HCT116 (cell line): ENCODE data around the gene JAK1. TPM values are rescaled to one million over a fixed set of nuclear protein-coding genes. Genes with fewer than 3 reads are reported as not detected.

Source experiments
- ATAC-seq: fragments of 200-7000 bp; cut with Tn5 transposase; 2 replicates; pipeline ENCODE4 v1.9.1; 2020; ENCODE audit warnings: mild to moderate bottlenecking, moderate library complexity
- BruUV-seq: library from RNA; stranded (reverse); fragments of 400-500 nt; replicated peaks from 2 replicates; lab custom pipeline; 2021; lab: Mats Ljungman, UMichigan
- CTCF ChIA-PET: fragments of 300-600 bp; sonication (Branson Sonifier 250); formaldehyde crosslinking; loops from one replicate; lab custom pipeline; 2021; ENCODE audit warnings: antibody characterized with exemption; lab: Charles Lee
- POLR2A ChIA-PET: fragments of 300-600, 350-600 bp; sonication (Branson Sonifier 250); formaldehyde crosslinking; loops from one replicate; lab custom pipeline; 2021; ENCODE audit warnings: antibody characterized with exemption; lab: Charles Lee
- RAD21 ChIA-PET, 2 experiments: fragments of 300-600 bp; sonication (Branson Sonifier 250); formaldehyde crosslinking; loops; one replicate each; lab custom pipeline; 2023; ENCODE audit warnings: low total read pairs in 2 of 2; ENCODE audit not compliant: uncharacterized antibody in 2 of 2, unreplicated experiment in 2 of 2, low non-redundant PET in 1 of 2; lab: Charles Lee
- DNase-seq: peaks from one replicate; pipeline ENCODE4 v3.0.0-alpha.2; 2010; ENCODE audit warnings: low read depth, low spot score
- H2AFZ ChIP-seq: fragments of 200-600 bp; shearing (Covaris generic), sonication (generic); 2 replicates; pipeline ENCODE4 v1.6.1; 2017; ENCODE audit warnings: low read depth, mixed run types, mixed read lengths, antibody characterized with exemption, low read length; ENCODE audit not compliant: poor library complexity, severe bottlenecking
- H3K27ac ChIP-seq: 2 replicates; pipeline ENCODE4 v1.5.1; 2012; ENCODE audit warnings: low read depth, low read length
- H3K27me3 ChIP-seq: fragments of 200-600 bp; sonication (generic); 2 replicates; pipeline ENCODE4 v1.6.1; 2016; ENCODE audit warnings: mixed run types, low read length, mixed read lengths; ENCODE audit not compliant: insufficient read depth
- H3K36me3 ChIP-seq, 2 experiments: fragments of 200-500 bp in 1 of 2; fragments of 200-600 bp in 1 of 2; sonication (Bioruptor generic) in 1 of 2; sonication (generic) in 1 of 2; 2 replicates each; pipeline versions ENCODE4 v1.5.1 to v1.6.1; 2014 to 2016; ENCODE audit warnings: low read length in 2 of 2, inconsistent platforms in 1 of 2, mixed read lengths in 1 of 2, mixed run types in 1 of 2; ENCODE audit not compliant: insufficient read depth in 2 of 2, control insufficient read depth in 1 of 2
- H3K4me1 ChIP-seq, 2 experiments: fragments of 200-600 bp in 1 of 2; sonication (generic) in 1 of 2; 2 replicates each; pipeline versions ENCODE4 v1.5.1 to v1.6.1; 2012 to 2017; ENCODE audit warnings: low read length in 2 of 2, inconsistent platforms in 1 of 2, mild to moderate bottlenecking in 1 of 2, mixed read lengths in 1 of 2, mixed run types in 1 of 2, moderate library complexity in 1 of 2; ENCODE audit not compliant: insufficient read depth in 2 of 2, control insufficient read depth in 1 of 2
- H3K4me2 ChIP-seq: fragments of 200-600 bp; sonication (generic); 2 replicates; pipeline ENCODE4 v1.6.1; 2017; ENCODE audit warnings: mixed run types, low read length, mixed read lengths
- H3K4me3 ChIP-seq, 2 experiments: fragments of 200-600 bp in 1 of 2; sonication (generic) in 1 of 2; replicated peaks in 1 of 2; 2 replicates each; pipeline ENCODE4 v1.5.1; 2011 to 2016; ENCODE audit warnings: low read length in 2 of 2, control low read depth in 1 of 2, low read depth in 1 of 2, mild to moderate bottlenecking in 1 of 2, mixed read lengths in 1 of 2, mixed run types in 1 of 2
- H3K79me2 ChIP-seq: fragments of 200-600 bp; sonication (generic); 2 replicates; pipeline ENCODE4 v1.6.1; 2017; ENCODE audit warnings: mild to moderate bottlenecking, mixed run types, low read length, moderate library complexity, mixed read lengths; ENCODE audit not compliant: insufficient read depth
- H3K9ac ChIP-seq: fragments of 200-600 bp; sonication (generic); 2 replicates; pipeline ENCODE4 v1.6.1; 2016; ENCODE audit warnings: low read length, mixed read lengths
- H3K9me2 ChIP-seq: fragments of 200-600 bp; sonication (generic), shearing (Covaris generic); 2 replicates; pipeline ENCODE4 v1.6.1; 2017; ENCODE audit warnings: mixed run types, mild to moderate bottlenecking, moderate library complexity; ENCODE audit not compliant: insufficient read depth
- H3K9me3 ChIP-seq, 2 experiments: fragments of 200-500 bp in 1 of 2; fragments of 200-600 bp in 1 of 2; sonication (Bioruptor generic) in 1 of 2; sonication (generic) in 1 of 2; 2 replicates each; pipeline ENCODE4 v1.6.1; 2014 to 2017; ENCODE audit warnings: low read length in 2 of 2, mixed read lengths in 2 of 2, inconsistent platforms in 1 of 2, low read depth in 1 of 2, mild to moderate bottlenecking in 1 of 2, mixed run types in 1 of 2, moderate library complexity in 1 of 2; ENCODE audit not compliant: control insufficient read depth in 1 of 2, insufficient read depth in 1 of 2
- H4K20me1 ChIP-seq: fragments of 200-600 bp; sonication (generic), shearing (Covaris generic); 2 replicates; pipeline ENCODE4 v1.6.1; 2017; ENCODE audit warnings: mixed run types, mild to moderate bottlenecking, moderate library complexity; ENCODE audit not compliant: insufficient read depth
- EZH2phosphoT487 ChIP-seq: fragments of 200-600 bp; IDR thresholded peaks from 2 replicates; pipeline ENCODE4 v1.6.1; 2018; ENCODE audit warnings: antibody characterized with exemption, borderline replicate concordance
- POLR2A ChIP-seq: IDR thresholded peaks from 2 replicates; pipeline ENCODE4 v1.7.0; 2011; ENCODE audit warnings: borderline replicate concordance; ENCODE audit not compliant: insufficient read depth, insufficient read length; ENCODE audit errors: extremely low read depth
- RAD21 ChIP-seq: IDR thresholded peaks from 2 replicates; pipeline ENCODE4 v1.6.1; 2012; ENCODE audit warnings: low read depth, mild to moderate bottlenecking
- intact Hi-C: fragments of 100-400 bp; cut with micrococcal nuclease; formaldehyde crosslinking; loops from 2 replicates; pipeline ENCODE4 v1.10.0; 2022
- total RNA-seq: library from RNA; stranded (reverse); gene quantifications from one replicate; pipeline ENCODE4 v1.2.1, GENCODE V29; 2021; ENCODE audit not compliant: unreplicated experiment
- TF ChIP-seq, protein P1 (sequence below), 3 experiments: fragments of 200-600 bp in 1 of 3; sonication (generic) in 1 of 3; IDR thresholded peaks in 2 of 3; conservative IDR thresholded peaks in 1 of 3; 2 replicates each; pipeline ENCODE4 v1.5.1; 2012 to 2017; ENCODE audit warnings: low read depth in 2 of 3, low read length in 2 of 3, antibody characterized with exemption in 1 of 3, borderline replicate concordance in 1 of 3, control low read depth in 1 of 3, mild to moderate bottlenecking in 1 of 3, mixed read lengths in 1 of 3, mixed run types in 1 of 3, moderate library complexity in 1 of 3; ENCODE audit not compliant: insufficient read depth in 1 of 3
- TF ChIP-seq, protein P2 (sequence below): IDR thresholded peaks from 2 replicates; pipeline ENCODE4 v1.6.1; 2012

Gene JAK1
- total RNA-seq, 1 experiment from 2014 or later, result 53.2 TPM

DNA sequence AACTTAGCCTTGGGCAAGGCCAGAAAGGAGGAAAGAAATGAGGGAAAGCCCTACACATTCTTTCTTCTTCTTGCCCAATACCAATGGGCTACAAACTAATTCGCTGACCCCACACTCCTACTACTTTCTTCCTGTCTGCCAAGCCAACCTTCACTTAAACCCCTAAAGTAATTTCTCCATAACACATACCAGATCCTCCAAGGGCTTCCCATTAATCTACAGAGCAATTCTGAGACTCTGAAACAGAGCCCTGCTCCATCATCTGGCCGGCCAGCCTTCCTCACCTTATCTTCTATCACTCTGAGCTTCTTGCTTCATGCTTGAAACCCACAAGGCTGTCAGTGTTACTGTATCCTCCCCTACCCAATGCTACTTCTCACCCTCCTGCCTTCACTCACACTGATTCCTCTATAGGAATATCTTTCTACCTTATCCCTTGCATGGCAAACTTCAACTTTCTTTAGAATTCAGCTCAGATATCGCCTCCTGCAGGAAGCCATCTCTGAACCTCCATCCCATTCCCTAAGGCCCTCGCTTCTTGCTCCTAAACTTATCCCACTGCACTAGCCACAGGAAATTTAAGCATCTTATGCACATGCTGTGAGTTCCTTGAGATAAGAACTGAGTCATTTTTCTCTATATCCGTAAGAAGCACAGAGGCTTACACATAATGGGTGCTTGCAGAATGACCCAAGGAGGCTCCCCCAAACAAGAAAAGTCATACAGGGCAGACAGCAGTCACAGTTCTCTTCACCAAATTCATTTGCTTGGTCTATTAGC lies 81.9 kb downstream of the JAK1 start:
- ATAC-seq (no peak), DNase-seq (no peak)
- H3K9ac ChIP-seq, result no peak overlapping the region
- ChIA-PET CTCF (no interaction called here), RAD21 (no interaction called here), POLR2A (no interaction called here)
- H3K79me2 ChIP-seq, result no peaks in the 10 kb centered on the region
- H4K20me1 ChIP-seq, result no peaks in the 10 kb centered on the region
- BruUV-seq, result no TSS peak
- H3K9me2 ChIP-seq, result no peaks in the 10 kb centered on the region
- intact Hi-C loops, result no loop called here
- H2AFZ ChIP-seq, result no peak overlapping the region
- H3K4me3 ChIP-seq, result no peak overlapping the region
- no peaks in the 10 kb centered on the region; a peak in 1 of 4 replicates for H3K36me3 ChIP-seq
- H3K9me3 ChIP-seq, result no peaks in the 10 kb centered on the region
- no peak overlapping the region for H3K27ac ChIP-seq
- no peaks in the 10 kb centered on the region for H3K4me1 ChIP-seq
- TF ChIP-seq POLR2A (no peak), RAD21 (no peak)
- TF ChIP-seq, protein P1, sequence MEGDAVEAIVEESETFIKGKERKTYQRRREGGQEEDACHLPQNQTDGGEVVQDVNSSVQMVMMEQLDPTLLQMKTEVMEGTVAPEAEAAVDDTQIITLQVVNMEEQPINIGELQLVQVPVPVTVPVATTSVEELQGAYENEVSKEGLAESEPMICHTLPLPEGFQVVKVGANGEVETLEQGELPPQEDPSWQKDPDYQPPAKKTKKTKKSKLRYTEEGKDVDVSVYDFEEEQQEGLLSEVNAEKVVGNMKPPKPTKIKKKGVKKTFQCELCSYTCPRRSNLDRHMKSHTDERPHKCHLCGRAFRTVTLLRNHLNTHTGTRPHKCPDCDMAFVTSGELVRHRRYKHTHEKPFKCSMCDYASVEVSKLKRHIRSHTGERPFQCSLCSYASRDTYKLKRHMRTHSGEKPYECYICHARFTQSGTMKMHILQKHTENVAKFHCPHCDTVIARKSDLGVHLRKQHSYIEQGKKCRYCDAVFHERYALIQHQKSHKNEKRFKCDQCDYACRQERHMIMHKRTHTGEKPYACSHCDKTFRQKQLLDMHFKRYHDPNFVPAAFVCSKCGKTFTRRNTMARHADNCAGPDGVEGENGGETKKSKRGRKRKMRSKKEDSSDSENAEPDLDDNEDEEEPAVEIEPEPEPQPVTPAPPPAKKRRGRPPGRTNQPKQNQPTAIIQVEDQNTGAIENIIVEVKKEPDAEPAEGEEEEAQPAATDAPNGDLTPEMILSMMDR (IDR thresholded peaks at IDR 0.05 in 2 of 3, conservative IDR thresholded peaks at IDR 0.05 in 1 of 3; ENCODE audit: borderline replicate concordance in 1 of 3, insufficient read depth in 1 of 3, low read depth in 2 of 3, low read length in 2 of 3), result no peak
- TF ChIP-seq, protein P2, sequence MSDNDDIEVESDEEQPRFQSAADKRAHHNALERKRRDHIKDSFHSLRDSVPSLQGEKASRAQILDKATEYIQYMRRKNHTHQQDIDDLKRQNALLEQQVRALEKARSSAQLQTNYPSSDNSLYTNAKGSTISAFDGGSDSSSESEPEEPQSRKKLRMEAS, result no peak
- H3K27me3 ChIP-seq, result no peaks in the 10 kb centered on the region
- H3K4me2 ChIP-seq, result no peak overlapping the region

DNA sequence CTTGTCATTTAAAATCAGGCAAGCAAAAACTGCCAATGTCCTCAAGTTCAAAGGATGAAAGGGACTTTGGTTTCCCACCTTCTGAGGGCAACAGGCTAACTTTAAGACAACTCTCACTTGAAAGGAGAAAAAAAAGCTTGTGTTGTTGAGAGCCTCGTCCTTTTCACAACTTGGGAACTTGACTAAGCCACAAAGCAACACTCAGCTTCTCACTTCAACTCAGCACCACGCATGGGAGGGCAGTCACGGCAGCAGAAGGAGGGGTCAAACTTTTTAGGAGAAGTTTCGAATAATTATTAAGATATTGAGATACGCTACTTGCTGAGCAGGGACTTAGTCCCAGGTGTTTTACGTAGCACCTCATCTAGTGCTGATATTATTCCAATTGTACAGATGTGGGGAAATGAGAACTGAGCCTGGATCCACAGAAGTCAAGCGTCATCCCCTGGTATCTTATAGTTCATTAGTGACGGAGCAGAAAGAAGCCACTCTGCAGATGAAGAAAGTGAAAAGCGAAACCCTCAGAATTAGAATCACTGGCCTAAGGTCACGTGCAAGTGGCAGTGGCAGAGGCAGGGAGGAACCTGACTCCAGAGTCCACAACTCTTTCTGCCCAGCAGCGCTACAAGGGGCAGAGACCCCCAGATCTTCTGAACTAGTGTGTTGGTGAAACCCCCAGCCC lies 83.6 kb downstream of the JAK1 start:
- no peaks in the 10 kb centered on the region; a peak in 1 of 4 replicates for H3K36me3 ChIP-seq
- no peak overlapping the region for H3K4me2 ChIP-seq
- intact Hi-C loops, result no loop called here
- ATAC-seq (no peak), DNase-seq (no peak)
- no peaks in the 10 kb centered on the region for H3K79me2 ChIP-seq
- H3K9me2 ChIP-seq, result no peaks in the 10 kb centered on the region
- no peak overlapping the region for H3K4me3 ChIP-seq
- no peak overlapping the region for H2AFZ ChIP-seq
- H3K27me3 ChIP-seq, result no peaks in the 10 kb centered on the region
- H3K4me1 ChIP-seq, result no peaks in the 10 kb centered on the region
- ChIA-PET RAD21 (no interaction called here), POLR2A (no interaction called here), CTCF (no interaction called here)
- no peak for TF ChIP-seq RAD21
- TF ChIP-seq EZH2phosphoT487, result no peak
- no peak overlapping the region for H3K9ac ChIP-seq
- no peaks in the 10 kb centered on the region for H4K20me1 ChIP-seq
- no peaks in the 10 kb centered on the region for H3K9me3 ChIP-seq
- BruUV-seq, result no TSS peak
- no peak overlapping the region for H3K27ac ChIP-seq
